ENCODE results near the gene VPS13A. TPM values are rescaled to one million over a fixed set of nuclear protein-coding genes. Genes with fewer than 3 reads are reported as not detected.

VPS13A gene
- total and polyA plus RNA-seq, 2 of the 13 experiments (the other 11 are each of a cell fraction or from before 2014, with no cell fraction given) = 20.4 to 20.7 TPM

DNA sequence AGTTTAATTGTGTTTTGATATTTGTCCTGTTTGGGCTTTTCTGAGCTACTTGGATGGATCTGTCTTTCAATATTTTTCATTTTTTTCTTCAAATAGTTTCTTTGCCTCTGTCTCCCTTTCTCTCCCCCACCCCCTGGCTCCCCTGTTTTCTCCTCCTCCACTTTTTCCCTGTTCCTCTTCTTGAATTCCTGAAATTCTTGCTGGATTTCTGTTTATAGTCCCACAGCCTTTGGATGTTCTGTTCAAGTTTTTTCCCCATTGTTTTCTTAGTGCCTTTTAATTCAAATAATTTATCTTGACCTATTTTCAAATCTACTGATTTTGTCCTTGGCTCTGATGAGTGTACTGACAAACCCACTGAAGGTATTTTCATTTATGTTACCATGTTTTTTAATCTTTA lies 113.0 kb downstream of the VPS13A start:
- no peaks in the 10 kb centered on the region for H3K79me2 ChIP-seq (ENCODE audit: insufficient read depth, low read length)
- CTCF ChIA-PET (ENCODE audit: low intra/inter-chr PET ratio, low total read pairs) = no interaction called here

DNA sequence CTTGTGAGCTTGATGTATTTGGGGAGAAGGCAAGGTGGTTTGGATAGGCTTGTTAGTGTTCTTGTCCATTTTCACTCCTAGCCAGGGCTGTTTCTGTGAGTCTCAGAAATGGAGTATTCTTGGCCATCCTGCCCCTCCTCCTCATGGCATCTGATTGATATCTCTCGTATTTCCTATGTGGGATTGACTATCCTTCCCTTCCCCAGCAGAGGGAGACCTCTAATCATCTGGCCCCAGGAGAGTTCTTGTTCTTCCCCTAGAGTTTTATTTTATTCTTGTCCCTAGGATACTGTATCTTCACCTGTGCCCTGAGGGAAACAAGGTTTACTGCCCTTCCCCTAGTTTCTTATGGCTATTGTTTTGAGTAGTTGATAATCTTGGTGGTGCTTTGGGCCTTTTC lies 114.4 kb downstream of the VPS13A start:
- intact Hi-C loops (cut with micrococcal nuclease; ENCODE audit: unreplicated experiment) = no loop called here

More for the DNA sequence above, 113.0 kb downstream of the VPS13A start:
- intact Hi-C loops (cut with micrococcal nuclease; ENCODE audit: unreplicated experiment) (no loop called here), in situ Hi-C loops (cut with HindIII; ENCODE audit: extremely low pct_ligation_motif_present, low pct_unique_long_range_greater_than_20kb) (no loop called here)
- no peak overlapping the region for H3K4me2 ChIP-seq (ENCODE audit: low read depth, low read length)
- H4K20me1 ChIP-seq (ENCODE audit: insufficient read depth, low read length) = no peaks in the 10 kb centered on the region
- no peak overlapping the region for H3K27ac ChIP-seq (ENCODE audit: extremely low read length, insufficient read depth, low read length)
- no peak overlapping the region for H3K4me3 ChIP-seq (replicated peaks in 1 of 3; ENCODE audit: insufficient read depth in 1 of 3, low read depth in 2 of 3, low read length in 3 of 3)
- no peak for ATAC-seq
- H3K27me3 ChIP-seq (ENCODE audit: control insufficient read depth in 1 of 2, insufficient read depth in 2 of 2, low read length in 2 of 2) = no peaks in the 10 kb centered on the region
- peaks cover 0 to 5% of the 10 kb centered on the region in 2 experiments; a peak in 3 of 5 replicates for H3K36me3 ChIP-seq (replicated peaks in 1 of 2; ENCODE audit: control insufficient read depth in 1 of 2, insufficient read depth in 2 of 2, low read length in 2 of 2)
- no peak overlapping the region for H3K9ac ChIP-seq (ENCODE audit: insufficient read depth, low read depth, low read length)
- no peaks in the 10 kb centered on the region for H3K4me1 ChIP-seq (ENCODE audit: insufficient read depth, low read length)
- no peak for DNase-seq (ENCODE audit: low spot score)
- no peak for FAIRE-seq
- no TSS peak for BruUV-seq (replicated peaks)
- H3K9me3 ChIP-seq (ENCODE audit: low read length) = no peaks in the 10 kb centered on the region
- POLR2A ChIA-PET = no interaction called here
- TF ChIP-seq ZNF234 (CRISPR knock-in tag; conservative IDR thresholded peaks at IDR 0.05) (no peak), HDAC2 (CRISPR knock-in tag; IDR thresholded peaks at IDR 0.05) (no peak), ZNF432 (CRISPR knock-in tag; IDR thresholded peaks at IDR 0.05; ENCODE audit: borderline replicate concordance) (no peak)
- TF ChIP-seq, protein P1, sequence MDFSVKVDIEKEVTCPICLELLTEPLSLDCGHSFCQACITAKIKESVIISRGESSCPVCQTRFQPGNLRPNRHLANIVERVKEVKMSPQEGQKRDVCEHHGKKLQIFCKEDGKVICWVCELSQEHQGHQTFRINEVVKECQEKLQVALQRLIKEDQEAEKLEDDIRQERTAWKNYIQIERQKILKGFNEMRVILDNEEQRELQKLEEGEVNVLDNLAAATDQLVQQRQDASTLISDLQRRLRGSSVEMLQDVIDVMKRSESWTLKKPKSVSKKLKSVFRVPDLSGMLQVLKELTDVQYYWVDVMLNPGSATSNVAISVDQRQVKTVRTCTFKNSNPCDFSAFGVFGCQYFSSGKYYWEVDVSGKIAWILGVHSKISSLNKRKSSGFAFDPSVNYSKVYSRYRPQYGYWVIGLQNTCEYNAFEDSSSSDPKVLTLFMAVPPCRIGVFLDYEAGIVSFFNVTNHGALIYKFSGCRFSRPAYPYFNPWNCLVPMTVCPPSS (IDR thresholded peaks at IDR 0.05) = no peak
- no peak overlapping the region for H2AFZ ChIP-seq (ENCODE audit: low read length)

More for the DNA sequence above, 114.4 kb downstream of the VPS13A start:
- Histone ChIP-seq H3K4me3 (replicated peaks in 1 of 3; ENCODE audit: insufficient read depth in 1 of 3, low read depth in 2 of 3, low read length in 3 of 3) (no peak overlapping the region), H2AFZ (ENCODE audit: low read length) (no peak overlapping the region), H4K20me1 (ENCODE audit: insufficient read depth, low read length) (no peaks in the 10 kb centered on the region), H3K27me3 (ENCODE audit: control insufficient read depth in 1 of 2, insufficient read depth in 2 of 2, low read length in 2 of 2) (no peaks in the 10 kb centered on the region), H3K27ac (ENCODE audit: extremely low read length, insufficient read depth, low read length) (no peak overlapping the region), H3K4me1 (ENCODE audit: insufficient read depth, low read length) (no peaks in the 10 kb centered on the region), H3K36me3 (replicated peaks in 1 of 2; ENCODE audit: control insufficient read depth in 1 of 2, insufficient read depth in 2 of 2, low read length in 2 of 2) (peaks cover 0 to 7% of the 10 kb centered on the region in 2 experiments; a peak in 3 of 5 replicates), H3K9me3 (ENCODE audit: low read length) (no peaks in the 10 kb centered on the region), H3K79me2 (ENCODE audit: insufficient read depth, low read length) (no peaks in the 10 kb centered on the region), H3K4me2 (ENCODE audit: low read depth, low read length) (no peak overlapping the region), H3K9ac (ENCODE audit: insufficient read depth, low read depth, low read length) (no peak overlapping the region)
- in situ Hi-C loops (cut with HindIII; ENCODE audit: extremely low pct_ligation_motif_present, low pct_unique_long_range_greater_than_20kb) = no loop called here
- ATAC-seq = peak; percentile 72
- CTCF ChIA-PET (ENCODE audit: low intra/inter-chr PET ratio, low total read pairs) = no interaction called here
- POLR2A ChIA-PET = no interaction called here
- peak; percentile 9 for DNase-seq (ENCODE audit: low spot score)
- 85% methylated on average over 1 of the region's 1 CpG for WGBS (ENCODE audit: low lambda C conversion rate)
- no TSS peak for BruUV-seq (replicated peaks)
- TF ChIP-seq, protein P2, sequence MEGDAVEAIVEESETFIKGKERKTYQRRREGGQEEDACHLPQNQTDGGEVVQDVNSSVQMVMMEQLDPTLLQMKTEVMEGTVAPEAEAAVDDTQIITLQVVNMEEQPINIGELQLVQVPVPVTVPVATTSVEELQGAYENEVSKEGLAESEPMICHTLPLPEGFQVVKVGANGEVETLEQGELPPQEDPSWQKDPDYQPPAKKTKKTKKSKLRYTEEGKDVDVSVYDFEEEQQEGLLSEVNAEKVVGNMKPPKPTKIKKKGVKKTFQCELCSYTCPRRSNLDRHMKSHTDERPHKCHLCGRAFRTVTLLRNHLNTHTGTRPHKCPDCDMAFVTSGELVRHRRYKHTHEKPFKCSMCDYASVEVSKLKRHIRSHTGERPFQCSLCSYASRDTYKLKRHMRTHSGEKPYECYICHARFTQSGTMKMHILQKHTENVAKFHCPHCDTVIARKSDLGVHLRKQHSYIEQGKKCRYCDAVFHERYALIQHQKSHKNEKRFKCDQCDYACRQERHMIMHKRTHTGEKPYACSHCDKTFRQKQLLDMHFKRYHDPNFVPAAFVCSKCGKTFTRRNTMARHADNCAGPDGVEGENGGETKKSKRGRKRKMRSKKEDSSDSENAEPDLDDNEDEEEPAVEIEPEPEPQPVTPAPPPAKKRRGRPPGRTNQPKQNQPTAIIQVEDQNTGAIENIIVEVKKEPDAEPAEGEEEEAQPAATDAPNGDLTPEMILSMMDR (CRISPR knock-in tag; IDR thresholded peaks at IDR 0.05) = 0 out of 2 replicates have a peak, but pooled peaks have one; percentile 19
- TF ChIP-seq RAD51 (IDR thresholded peaks at IDR 0.05; ENCODE audit: borderline replicate concordance) (no peak), TBP (CRISPR knock-in tag; IDR thresholded peaks at IDR 0.05) (no peak), ZNF777 (CRISPR knock-in tag; IDR thresholded peaks at IDR 0.05) (no peak)
- FAIRE-seq = no peak

Data from HepG2 (cell line).